KMS-11 (cell line): Measurements from ENCODE around the gene ZBTB32.

Experiments
- H2AFZ ChIP-seq: fragments of 200-600 bp; sonication (generic); 2 replicates; pipeline ENCODE4 v1.6.1; 2016; ENCODE audit warnings: antibody characterized with exemption, mixed run types, low read depth
- H3K27ac ChIP-seq: fragments of 200-600 bp; sonication (generic); 2 replicates; pipeline ENCODE4 v1.6.1; 2016; ENCODE audit warnings: mild to moderate bottlenecking, mixed run types
- H3K27me3 ChIP-seq: fragments of 200-600 bp; sonication (generic); 2 replicates; pipeline ENCODE4 v1.6.1; 2017; ENCODE audit warnings: mild to moderate bottlenecking, low read depth, mixed run types, moderate library complexity; ENCODE audit not compliant: insufficient read depth
- H3K36me3 ChIP-seq: fragments of 200-600 bp; sonication (generic); 2 replicates; pipeline ENCODE4 v1.6.1; 2017; ENCODE audit warnings: mild to moderate bottlenecking, mixed run types; ENCODE audit not compliant: insufficient read depth
- H3K4me1 ChIP-seq: fragments of 200-600 bp; sonication (generic); 2 replicates; pipeline ENCODE4 v1.6.1; 2016; ENCODE audit warnings: mild to moderate bottlenecking, low read depth, mixed run types; ENCODE audit not compliant: poor library complexity, severe bottlenecking
- H3K4me2 ChIP-seq: fragments of 200-600 bp; sonication (generic); 2 replicates; pipeline ENCODE4 v1.7.0; 2016; ENCODE audit warnings: mild to moderate bottlenecking, mixed run types
- H3K4me3 ChIP-seq: fragments of 200-600 bp; sonication (generic); IDR thresholded peaks from 2 replicates; pipeline ENCODE4 v1.6.1; 2017; ENCODE audit warnings: low read depth, low read length, mixed read lengths; ENCODE audit not compliant: insufficient read depth
- H3K79me2 ChIP-seq: fragments of 200-600 bp; sonication (generic); 2 replicates; pipeline ENCODE4 v1.6.1; 2016; ENCODE audit warnings: low read depth, mixed run types; ENCODE audit not compliant: insufficient read depth
- H3K9ac ChIP-seq: fragments of 200-600 bp; sonication (generic); 2 replicates; pipeline ENCODE4 v1.6.1; 2016; ENCODE audit warnings: mild to moderate bottlenecking, mixed run types
- H4K20me1 ChIP-seq: fragments of 200-600 bp; sonication (generic); 2 replicates; pipeline ENCODE4 v1.6.1; 2016; ENCODE audit warnings: mild to moderate bottlenecking, mixed run types; ENCODE audit not compliant: insufficient read depth
- CTCF ChIP-seq: fragments of 200-600 bp; sonication (generic); conservative IDR thresholded peaks from 2 replicates; pipeline ENCODE4 v1.6.1; 2017; ENCODE audit warnings: low read depth, mild to moderate bottlenecking, antibody characterized with exemption, low read length, moderate library complexity, mixed read lengths

ZBTB32 gene

GRCh38 chr19:35752746-35753350 lies 48.5 kb downstream of the ZBTB32 start:
- Histone ChIP-seq H4K20me1 (no peaks in the 10 kb centered on the region), H3K79me2 (0 out of 2 replicates have a peak, but pooled peaks cover 4% of the 10 kb centered on the region), H3K4me2 (no peak overlapping the region), H3K36me3 (no peaks in the 10 kb centered on the region), H3K4me3 (no peak overlapping the region), H3K27me3 (no peaks in the 10 kb centered on the region), H3K27ac (no peak overlapping the region), H2AFZ (no peak overlapping the region), H3K4me1 (peaks cover 15% of the 10 kb centered on the region), H3K9ac (no peak overlapping the region)
- TF ChIP-seq CTCF = no peak

- peaks cover 16% of the 10 kb centered on the region for H3K4me1 ChIP-seq
- TF ChIP-seq CTCF = no peak
- H2AFZ ChIP-seq = no peak overlapping the region
- no peaks in the 10 kb centered on the region for H3K27me3 ChIP-seq
- no peaks in the 10 kb centered on the region for H3K36me3 ChIP-seq
- H3K4me3 ChIP-seq = no peak overlapping the region
- H3K4me2 ChIP-seq = no peak overlapping the region
- no peak overlapping the region for H3K9ac ChIP-seq
- H4K20me1 ChIP-seq = no peaks in the 10 kb centered on the region
- peaks cover 8% of the 10 kb centered on the region; the same call in 1 of the 2 replicates for H3K79me2 ChIP-seq
- no peak overlapping the region for H3K27ac ChIP-seq
Observed at GRCh38 chr19:35753634-35754369, 49.4 kb downstream of the ZBTB32 start.

GRCh38 chr19:35754370-35755130 lies 50.2 kb downstream of the ZBTB32 start:
- H3K4me1 ChIP-seq = peaks cover 16% of the 10 kb centered on the region
- H3K9ac ChIP-seq = no peak overlapping the region
- no peak overlapping the region for H2AFZ ChIP-seq
- no peaks in the 10 kb centered on the region for H3K27me3 ChIP-seq
- H3K79me2 ChIP-seq = peaks cover 11% of the 10 kb centered on the region; the same call in 1 of the 2 replicates
- no peak overlapping the region for H3K4me2 ChIP-seq
- TF ChIP-seq CTCF = no peak
- no peaks in the 10 kb centered on the region for H4K20me1 ChIP-seq
- no peak overlapping the region for H3K4me3 ChIP-seq
- H3K36me3 ChIP-seq = no peaks in the 10 kb centered on the region
- no peak overlapping the region for H3K27ac ChIP-seq

GRCh38 chr19:35755131-35755549 lies 50.8 kb downstream of the ZBTB32 start:
- H2AFZ ChIP-seq = no peak overlapping the region
- no peak overlapping the region for H3K27ac ChIP-seq
- H3K4me3 ChIP-seq = no peak overlapping the region
- peaks cover 16% of the 10 kb centered on the region for H3K4me1 ChIP-seq
- no peaks in the 10 kb centered on the region for H3K36me3 ChIP-seq
- no peaks in the 10 kb centered on the region for H4K20me1 ChIP-seq
- H3K9ac ChIP-seq = no peak overlapping the region
- H3K79me2 ChIP-seq = peaks cover 12% of the 10 kb centered on the region; the same call in 1 of the 2 replicates
- no peak for TF ChIP-seq CTCF
- no peaks in the 10 kb centered on the region for H3K27me3 ChIP-seq
- H3K4me2 ChIP-seq = no peak overlapping the region
